ENCODE measurements around the gene TNP2. TPM values are rescaled to one million over a fixed set of nuclear protein-coding genes. Genes with fewer than 3 reads are reported as not detected.
A peak's percentile ranks its signal among the peaks of the same experiment; 100 is the strongest.
"Not testable (repeated sequence)": the region's sequence is repeated elsewhere in the genome, so short reads cannot be mapped to it uniquely, and the experiment has no call there.

The TNP2 gene
- total and polyA plus RNA-seq, 2 donors = not detected

- no peak overlapping the region for H3K27ac ChIP-seq (ENCODE audit: low read depth)
- H3K36me3 ChIP-seq (ENCODE audit: insufficient read depth) = no peaks in the 10 kb centered on the region
- no peak for DNase-seq (ENCODE audit: extremely low spot score)
- WGBS = 85% methylated on average over 18 of the region's 18 CpGs
- H3K4me3 ChIP-seq (ENCODE audit: low read depth, low read length) = no peak overlapping the region
- H3K4me1 ChIP-seq (ENCODE audit: insufficient read depth) = no peaks in the 10 kb centered on the region
These were observed 43.2 kb downstream of the TNP2 start for GRCh38 chr16:11225677-11226549.

- no peaks in the 10 kb centered on the region for H3K36me3 ChIP-seq (ENCODE audit: insufficient read depth)
- no peak overlapping the region for H3K4me3 ChIP-seq (ENCODE audit: low read depth, low read length)
- H3K27ac ChIP-seq (ENCODE audit: low read depth) = no peak overlapping the region
- DNase-seq (ENCODE audit: extremely low spot score) = no peak
- no peaks in the 10 kb centered on the region for H3K4me1 ChIP-seq (ENCODE audit: insufficient read depth)
- WGBS = 65% methylated on average over 21 of the region's 21 CpGs
These were observed 44.0 kb downstream of the TNP2 start for GRCh38 chr16:11224894-11225676.

GRCh38 chr16:11224096-11224893 lies 44.8 kb downstream of the TNP2 start:
- Histone ChIP-seq H3K27ac (ENCODE audit: low read depth) (peak overlapping the region; percentile 61), H3K4me1 (ENCODE audit: insufficient read depth) (no peaks in the 10 kb centered on the region), H3K4me3 (ENCODE audit: low read depth, low read length) (no peak overlapping the region), H3K36me3 (ENCODE audit: insufficient read depth) (no peaks in the 10 kb centered on the region)
- no peak for DNase-seq (ENCODE audit: extremely low spot score)
- WGBS = 66% methylated on average over 24 of the region's 24 CpGs

- WGBS = 73% methylated on average over 2 of the region's 2 CpGs
- H3K27ac ChIP-seq (ENCODE audit: low read depth); H3K4me1 ChIP-seq (ENCODE audit: insufficient read depth); DNase-seq (ENCODE audit: extremely low spot score); H3K36me3 ChIP-seq (ENCODE audit: insufficient read depth); H3K4me3 ChIP-seq (ENCODE audit: low read depth, low read length): not testable (repeated sequence)
These were observed 48.6 kb downstream of the TNP2 start for GRCh38 chr16:11220507-11220906.

GRCh38 chr16:11219178-11219577 lies 49.9 kb downstream of the TNP2 start:
- Histone ChIP-seq H3K36me3 (ENCODE audit: insufficient read depth) (no peaks in the 10 kb centered on the region), H3K4me1 (ENCODE audit: insufficient read depth) (no peaks in the 10 kb centered on the region), H3K27ac (ENCODE audit: low read depth) (no peak overlapping the region), H3K4me3 (ENCODE audit: low read depth, low read length) (no peak overlapping the region)
- no peak for DNase-seq (ENCODE audit: extremely low spot score)
- 83% methylated on average over 4 of the region's 4 CpGs for WGBS

- Histone ChIP-seq H3K4me3 (ENCODE audit: low read depth, low read length) (no peak overlapping the region), H3K27ac (ENCODE audit: low read depth) (no peak overlapping the region), H3K36me3 (ENCODE audit: insufficient read depth) (no peaks in the 10 kb centered on the region), H3K4me1 (ENCODE audit: insufficient read depth) (no peaks in the 10 kb centered on the region)
- DNase-seq (ENCODE audit: extremely low spot score) = no peak
- 85% methylated on average over 1 of the region's 1 CpG for WGBS
These were observed 50.5 kb downstream of the TNP2 start for GRCh38 chr16:11218604-11218962.

Small RNA genes lying within 50 kb of the gene (small RNA-seq; reads per million reads assigned to genes)
- gene MIR548H2 = not detected
- not detected for gene RF00019
- gene RF00554 = not detected

Other genes with a start within 250 kb of the TNP2 start
- 6.9 TPM for gene SOCS1, start 13.1 kb downstream of the TNP2 start, total RNA-seq
- gene SOCS1, start 13.1 kb downstream of the TNP2 start, polyA plus RNA-seq = 15.0 TPM
- not detected for gene PRM3, start 4.3 kb upstream of the TNP2 start, total RNA-seq
- gene PRM3, start 4.3 kb upstream of the TNP2 start, polyA plus RNA-seq = not detected
- gene PRM2, start 7.2 kb upstream of the TNP2 start, total RNA-seq = not detected
- gene PRM2, start 7.2 kb upstream of the TNP2 start, polyA plus RNA-seq = not detected
- not detected for gene PRM1, start 12.0 kb upstream of the TNP2 start, total RNA-seq
- gene PRM1, start 12.0 kb upstream of the TNP2 start, polyA plus RNA-seq = not detected
- 14.3 TPM for gene RMI2, start 76.1 kb upstream of the TNP2 start, total RNA-seq
- gene RMI2, start 76.1 kb upstream of the TNP2 start, polyA plus RNA-seq = 2.2 TPM